ENCODE data around the gene PLEKHG3.

The PLEKHG3 gene

DNA sequence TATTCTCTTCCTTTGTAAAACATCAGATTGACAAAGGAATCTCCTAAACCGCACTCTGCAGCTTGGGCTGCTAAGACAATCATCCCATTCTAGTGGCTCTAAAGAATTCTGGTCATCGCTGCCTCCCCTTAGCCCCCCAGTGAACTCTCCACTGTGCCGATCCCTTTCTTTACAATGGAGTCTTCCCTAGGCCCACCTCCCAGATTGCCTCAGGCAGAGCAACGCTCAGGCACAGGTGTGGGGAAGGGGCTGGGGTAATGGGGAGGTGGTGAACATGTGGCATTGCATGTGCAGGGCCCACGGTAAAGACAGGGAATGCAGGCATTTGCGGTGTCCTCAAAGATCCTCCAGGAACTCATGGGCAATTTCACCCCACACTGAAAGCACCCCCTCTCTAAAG, 86.3 kb downstream of the PLEKHG3 start:
- DNase-seq, result no peak

GRCh38 chr14:64792231-64792630, 88.0 kb downstream of the PLEKHG3 start:
- DNase-seq, result no peak

- no peak for DNase-seq
Measured at GRCh38 chr14:64792871-64793560, 88.8 kb downstream of the PLEKHG3 start.

GRCh38 chr14:64795211-64795610, 91.0 kb downstream of the PLEKHG3 start:
- no peak for DNase-seq

GRCh38 chr14:64795921-64796320, 91.7 kb downstream of the PLEKHG3 start:
- DNase-seq, result no peak

GRCh38 chr14:64796369-64796768, 92.1 kb downstream of the PLEKHG3 start:
- no peak for DNase-seq

DNA sequence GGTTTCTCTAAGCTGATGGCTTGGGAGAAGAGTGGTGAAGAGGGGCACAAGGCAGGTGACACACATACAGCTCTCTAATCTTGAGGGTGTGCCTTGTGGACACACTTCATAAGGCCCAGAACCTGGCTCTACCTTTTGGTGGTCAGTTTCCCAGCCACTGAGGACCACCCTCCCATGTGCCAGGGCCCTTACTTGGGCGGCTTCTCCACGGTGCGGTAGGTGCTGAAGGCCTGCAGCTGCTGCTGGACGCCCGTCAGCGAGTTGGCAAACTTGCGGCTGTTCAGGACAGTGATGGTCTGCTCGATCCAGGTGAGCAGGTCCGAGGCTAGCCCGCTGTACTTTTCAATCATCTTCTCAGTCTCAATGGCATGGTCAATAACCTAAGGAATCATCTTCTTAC, 95.3 kb downstream of the PLEKHG3 start:
- no peak for DNase-seq

Measured in AML-193 (cell line).